Stimulated activated CD8-positive, alpha-beta memory T cell treated with anti-CD3 and anti-CD28 coated beads, Interleukin-2, amount 100 ng/mL, for 48 hours (primary cell): ENCODE results near the gene FPR1.
"Not testable (repeated sequence)": the region's sequence is repeated elsewhere in the genome, so short reads cannot be mapped to it uniquely, and the experiment has no call there.

Source experiments
- DNase-seq, 2 donors: peaks; one replicate each; pipeline ENCODE4 v3.0.0-alpha.2; 2020; ENCODE audit warnings: low read depth in 2 of 2

Gene FPR1

DNA sequence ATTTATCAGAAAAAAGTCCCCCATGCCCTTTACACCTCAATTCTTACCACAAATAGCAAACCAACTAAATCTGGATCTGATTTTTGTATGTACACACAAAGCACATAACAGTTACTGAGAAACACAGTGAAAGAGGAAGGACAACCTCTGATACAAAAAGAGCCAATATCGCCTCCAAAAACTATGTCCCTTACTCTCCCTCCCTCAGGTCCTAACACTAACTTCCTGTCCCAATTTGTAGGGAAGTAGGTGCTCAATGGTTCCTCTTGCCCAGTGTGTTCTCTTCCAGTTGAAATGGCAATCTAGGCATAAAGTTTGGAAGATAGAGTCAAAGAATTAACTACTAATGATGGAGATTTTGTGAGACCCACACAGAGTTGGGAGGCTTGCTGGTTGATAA, 27.5 kb upstream of the FPR1 start:
- DNase-seq, result no peak

DNA sequence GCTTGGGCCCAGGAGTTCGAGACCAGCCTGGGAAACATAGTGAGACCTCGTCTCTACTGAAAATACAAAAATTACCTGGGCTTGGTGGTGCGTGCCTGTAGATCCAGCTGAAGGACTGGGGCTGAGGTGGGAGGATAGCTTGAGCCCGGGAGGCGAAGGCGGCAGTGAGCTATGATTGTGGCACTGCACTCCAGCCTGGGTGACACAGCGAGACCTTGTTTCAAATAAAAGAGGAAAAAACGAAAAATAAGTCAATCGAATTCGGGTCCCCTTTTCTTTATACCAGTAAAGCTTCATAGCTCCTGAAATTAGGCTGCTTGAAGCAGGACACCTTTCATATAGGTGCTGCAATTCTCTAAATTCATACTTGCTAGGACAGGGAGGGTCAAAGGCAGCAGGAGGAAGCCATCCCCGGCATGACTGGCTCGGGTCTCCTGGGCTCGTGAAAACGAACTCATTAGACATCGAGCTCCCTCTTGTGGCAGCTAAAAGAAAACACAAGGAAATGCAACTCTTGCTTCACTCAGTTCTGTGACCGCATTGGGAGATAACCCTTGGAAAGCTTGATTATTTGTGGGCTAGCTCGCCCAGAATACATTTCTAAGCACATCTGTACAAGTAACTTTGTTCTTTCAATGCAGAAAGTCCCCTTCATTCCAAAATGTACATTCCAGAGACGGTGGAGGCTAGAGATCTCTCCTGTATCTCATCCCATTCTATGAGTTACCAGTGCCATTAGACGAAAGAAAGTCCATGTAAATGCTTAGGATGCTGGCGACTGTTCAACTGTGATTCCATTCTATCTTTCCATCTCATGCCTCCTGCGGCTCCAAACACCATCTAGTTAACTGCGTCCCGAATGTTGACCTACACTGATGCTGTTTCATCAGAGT, 26.1 kb upstream of the FPR1 start:
- DNase-seq, result peak in 1 of 2 donors; percentile 7

DNA sequence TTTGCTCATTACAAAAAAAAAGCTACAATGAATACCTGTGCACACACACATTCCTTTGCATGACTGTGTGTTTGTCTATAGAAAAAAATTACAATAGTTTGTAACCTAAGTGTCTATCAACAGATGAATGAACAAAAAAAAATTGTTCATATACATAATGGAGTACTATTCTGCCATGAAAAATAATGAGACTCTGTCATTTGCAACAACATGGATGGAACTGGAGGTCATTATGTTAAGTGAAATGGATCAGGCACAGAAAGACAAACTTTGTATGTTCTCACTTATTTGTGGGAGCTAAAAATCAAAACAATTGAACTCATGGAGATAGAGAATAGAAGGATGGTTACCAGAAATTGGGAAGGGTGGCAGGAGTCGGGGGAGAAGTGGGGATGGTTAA, 24.9 kb upstream of the FPR1 start:
- not testable (repeated sequence) for DNase-seq

DNA sequence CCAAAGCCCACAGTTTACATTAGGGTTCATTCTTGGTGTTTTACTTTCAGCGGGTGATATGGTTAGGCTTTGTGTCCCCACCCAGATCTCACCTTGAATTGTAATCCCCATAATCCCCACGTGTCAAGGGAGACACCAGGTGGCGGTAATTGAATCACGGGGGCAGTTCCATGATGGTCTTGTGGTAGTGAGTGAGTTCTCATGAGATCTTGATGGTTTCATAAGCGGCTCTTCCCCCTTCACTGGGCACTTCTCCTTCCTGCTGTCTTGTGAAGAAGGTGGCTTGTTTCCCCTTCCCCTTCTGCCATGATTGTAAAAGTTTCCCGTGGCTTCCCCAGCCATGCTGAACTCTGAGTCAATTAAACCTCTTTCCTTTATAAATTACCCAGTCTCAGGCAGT, 21.3 kb upstream of the FPR1 start:
- DNase-seq, result no peak

DNA sequence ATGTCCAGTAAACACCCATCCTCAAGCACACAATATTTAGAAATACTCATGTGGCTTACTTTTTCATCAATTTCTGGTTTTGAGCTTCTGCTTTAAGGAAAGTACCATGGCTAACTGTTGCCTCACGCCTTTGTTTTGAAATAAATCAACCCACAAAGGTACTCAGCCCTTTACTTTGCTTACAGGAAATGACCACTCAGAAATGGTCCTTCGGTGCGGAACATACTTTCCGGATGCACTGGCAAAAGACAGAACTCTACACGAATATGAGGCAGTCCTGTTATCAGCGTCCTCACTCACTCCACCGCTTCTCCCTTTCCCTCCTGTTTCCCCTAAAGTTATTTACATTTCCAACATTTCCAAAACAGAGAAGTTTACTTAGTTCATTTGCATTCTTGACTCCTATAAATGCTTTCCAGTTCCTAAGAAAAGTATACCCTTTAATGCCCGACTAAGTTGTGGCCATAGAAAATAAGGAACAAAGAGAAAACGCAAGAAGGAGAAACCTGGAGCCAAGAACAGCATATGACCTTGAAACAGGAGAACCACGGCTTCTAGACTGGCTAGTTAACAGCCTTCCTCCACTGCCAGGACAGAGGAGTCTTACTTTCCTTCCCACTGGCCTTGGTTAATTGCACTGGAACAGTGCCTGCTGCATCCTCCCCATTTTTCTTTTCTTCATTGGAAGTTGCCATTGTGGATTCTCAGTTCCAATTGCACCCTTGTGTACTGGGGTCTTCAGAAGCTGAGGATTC, 19.9 kb upstream of the FPR1 start:
- no peak for DNase-seq

DNA sequence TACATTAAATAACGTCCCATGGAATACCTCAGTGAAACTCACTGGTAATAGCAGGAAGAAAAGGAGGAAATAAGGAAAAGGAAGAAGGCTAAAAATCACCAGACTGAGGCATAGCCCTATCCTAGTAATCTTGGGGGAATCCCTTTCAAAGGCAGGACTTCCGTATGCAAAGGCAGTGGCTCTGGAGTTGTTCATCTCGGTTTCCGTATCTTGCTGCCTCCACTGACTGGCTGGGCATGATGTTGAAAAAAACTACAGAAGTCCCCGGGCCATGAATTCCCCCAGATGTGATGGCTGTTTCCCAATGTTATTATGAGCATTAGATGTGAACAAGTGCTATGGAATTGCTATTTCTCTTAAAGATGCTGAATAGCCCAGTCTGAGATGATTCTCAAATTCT, 14.8 kb upstream of the FPR1 start:
- DNase-seq, result no peak

DNA sequence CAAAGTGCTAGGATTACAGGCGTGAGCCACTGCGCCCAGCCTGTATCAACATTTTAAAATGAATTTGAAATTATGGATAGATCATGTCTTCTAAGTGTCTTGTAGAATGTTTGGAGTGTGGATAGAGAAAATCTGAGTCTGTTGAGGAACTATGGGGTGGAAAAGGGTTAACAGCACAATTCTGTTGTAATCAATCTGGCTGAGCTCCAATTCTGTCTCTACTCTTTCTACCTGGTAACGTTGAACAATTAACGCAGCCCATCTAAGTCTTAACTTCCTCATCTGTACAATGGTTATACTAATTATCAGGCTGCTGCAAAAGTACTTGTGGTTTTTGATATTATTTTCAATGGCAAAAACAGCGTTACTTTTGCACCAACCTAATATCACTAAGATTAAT, 13.4 kb upstream of the FPR1 start:
- DNase-seq, result no peak

DNA sequence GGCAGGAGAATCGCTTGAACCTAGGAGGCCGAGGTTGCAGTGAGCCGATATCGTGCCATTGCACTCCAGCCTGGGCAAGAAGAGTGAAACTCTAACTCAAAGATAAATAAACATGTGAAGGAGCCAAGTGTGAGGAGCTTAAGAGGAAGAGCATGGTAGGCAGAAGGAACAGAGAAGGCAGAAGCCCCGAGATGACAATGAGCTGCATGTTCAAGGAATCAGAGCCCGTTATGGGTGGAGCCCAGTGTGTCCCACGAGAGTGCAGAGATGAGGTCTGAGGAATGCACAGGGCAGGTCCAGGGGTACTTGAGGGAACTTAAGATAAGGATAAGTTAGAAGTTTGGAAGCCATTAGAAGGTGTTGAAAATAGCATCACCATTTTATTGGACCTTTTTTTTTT, 10.0 kb upstream of the FPR1 start:
- DNase-seq, result no peak

DNA sequence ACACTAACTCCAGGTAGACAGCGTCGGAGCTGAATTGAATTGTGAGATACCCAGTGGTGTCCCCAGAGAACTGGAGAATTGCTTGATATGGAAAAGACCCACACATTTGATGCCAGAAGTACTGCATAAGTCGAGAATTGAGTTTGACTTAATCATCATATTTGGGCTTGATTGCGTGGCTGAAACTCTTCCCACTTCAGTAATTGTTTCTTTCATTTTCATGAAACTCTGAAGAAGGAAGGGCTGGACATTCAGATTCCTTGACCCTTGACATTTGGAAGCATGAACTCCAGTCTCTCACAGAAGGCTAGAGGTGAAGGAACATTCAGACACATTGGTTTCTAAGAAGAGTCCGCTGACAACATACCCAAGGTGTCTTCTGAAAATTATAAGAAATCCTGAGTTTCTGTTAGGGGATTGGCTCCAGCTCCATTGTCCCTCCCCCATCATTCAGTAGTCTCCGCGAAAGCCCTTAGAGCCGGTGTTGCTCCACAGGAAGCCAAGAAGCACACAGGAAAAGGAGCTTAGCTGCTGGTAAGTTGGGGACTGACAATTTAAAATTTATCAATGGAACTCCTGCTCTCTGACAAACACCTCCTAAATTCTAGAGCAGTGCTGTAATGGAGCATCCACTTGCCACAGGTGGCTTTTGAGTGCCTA, 9.1 kb upstream of the FPR1 start, which contains the start of gene FPR2:
FPR2 (plus strand) TSS at position 484 of the 660 bp plus-strand sequence. CDS start 7,479 bp downstream, outside the sequence.
- DNase-seq, result no peak

DNA sequence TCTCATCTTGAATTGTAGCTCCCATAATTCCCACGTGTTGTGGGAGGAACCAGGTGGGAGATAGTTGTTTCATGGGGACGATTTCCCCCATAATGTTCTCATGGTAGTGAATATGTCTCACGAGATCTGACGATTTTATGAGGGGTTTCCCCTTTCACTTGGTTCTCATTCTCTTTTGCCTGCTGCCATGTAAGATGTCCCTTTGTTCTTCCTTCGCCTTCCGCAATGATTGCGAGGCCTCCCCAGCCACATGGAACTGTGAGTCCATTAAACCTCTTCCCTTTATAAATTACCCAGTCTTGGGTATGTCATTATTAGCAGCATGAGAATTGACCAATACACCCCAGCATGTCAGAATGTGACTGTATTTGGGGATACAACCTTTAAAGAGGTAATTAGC, 3.9 kb upstream of the FPR1 start:
- DNase-seq, result no peak

DNA sequence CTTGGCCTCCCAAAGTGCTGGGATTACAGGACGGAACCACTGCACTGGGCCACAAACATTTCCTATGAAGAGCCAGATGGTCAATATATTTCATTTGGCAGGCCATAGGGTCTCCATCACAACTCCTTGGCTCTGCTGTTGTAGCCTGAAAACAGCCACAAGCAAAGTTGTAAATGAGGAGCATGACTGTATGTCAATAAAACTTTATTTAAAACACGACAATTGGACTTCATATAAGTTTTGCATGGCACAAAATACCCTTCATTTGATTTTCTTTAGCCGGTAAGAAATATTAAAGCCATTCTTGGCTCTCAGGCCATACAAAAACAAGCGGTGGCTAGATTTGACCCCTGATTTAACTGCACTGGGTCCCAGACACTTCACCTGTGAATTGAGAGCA, 3.1 kb upstream of the FPR1 start:
- DNase-seq, result no peak

DNA sequence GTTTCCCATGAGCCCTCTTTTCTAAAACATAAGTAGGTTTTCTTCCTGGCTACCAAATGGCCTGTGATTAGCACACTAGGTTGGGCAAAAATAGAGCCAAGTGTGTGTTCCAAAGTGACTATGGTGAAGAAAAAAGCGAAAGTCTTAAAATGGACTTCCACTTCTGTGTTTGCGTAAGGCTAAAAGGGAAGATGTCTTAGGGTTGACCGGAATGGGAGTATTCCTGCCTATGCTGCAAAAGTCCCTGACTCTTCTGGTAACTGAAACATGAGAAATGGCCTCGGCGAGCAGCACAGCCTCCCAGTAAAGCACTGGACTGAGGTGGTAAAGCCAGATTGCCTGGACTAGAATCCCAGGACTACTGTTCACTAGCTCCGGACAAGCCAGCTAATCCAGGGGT, 2.4 kb upstream of the FPR1 start:
- DNase-seq, result no peak

DNA sequence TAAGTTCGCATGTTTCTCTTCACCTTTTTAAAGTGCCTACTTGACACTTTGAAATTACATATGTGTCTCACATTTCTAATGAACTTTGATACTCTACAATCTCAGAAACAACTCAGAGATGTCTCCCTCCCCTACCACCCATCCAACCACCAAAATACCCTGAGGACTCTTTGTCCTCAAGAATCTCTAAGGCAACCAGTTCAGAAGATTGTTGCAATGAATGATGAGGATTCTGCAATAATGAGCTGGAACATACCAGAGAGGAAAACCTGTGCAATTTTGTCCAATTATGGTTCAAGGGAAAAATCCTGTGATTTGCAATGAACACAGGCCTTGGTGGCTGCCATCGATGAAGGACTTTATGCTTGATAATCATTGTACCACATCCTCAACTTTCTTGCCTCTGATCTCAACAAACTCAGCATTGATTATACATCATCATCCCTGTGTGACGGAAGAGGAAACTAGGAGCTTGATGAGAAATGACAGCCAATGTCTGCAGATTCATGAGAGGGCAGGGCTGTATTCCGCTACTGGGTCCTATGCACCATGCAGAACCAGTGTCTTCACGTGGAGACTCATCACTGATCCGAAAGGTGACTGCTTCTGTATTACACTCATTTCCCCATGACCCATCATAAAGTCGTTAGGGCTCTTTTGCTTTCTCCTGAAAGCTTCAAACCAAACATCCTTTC, 1.1 kb downstream of the FPR1 start:
- DNase-seq, result no peak

DNA sequence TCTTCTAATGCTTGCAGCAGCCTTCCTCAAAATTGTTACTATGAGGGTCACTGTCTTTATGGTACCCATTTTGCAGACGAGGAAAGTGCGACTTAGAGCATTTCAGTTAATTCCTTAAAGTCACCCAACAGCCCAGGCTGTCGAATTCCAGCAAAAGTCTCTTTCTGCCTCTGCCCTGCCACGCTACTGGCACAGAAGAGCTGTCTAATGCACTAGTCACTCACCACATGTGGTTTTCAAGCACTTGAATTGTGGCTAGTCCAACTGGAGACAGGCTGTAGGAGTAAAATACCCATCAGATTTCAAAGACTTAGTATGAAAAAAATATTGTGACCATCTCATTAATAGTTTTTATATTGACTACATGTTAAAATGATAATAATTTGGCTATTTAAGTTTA, 1.7 kb downstream of the FPR1 start:
- no peak for DNase-seq

DNA sequence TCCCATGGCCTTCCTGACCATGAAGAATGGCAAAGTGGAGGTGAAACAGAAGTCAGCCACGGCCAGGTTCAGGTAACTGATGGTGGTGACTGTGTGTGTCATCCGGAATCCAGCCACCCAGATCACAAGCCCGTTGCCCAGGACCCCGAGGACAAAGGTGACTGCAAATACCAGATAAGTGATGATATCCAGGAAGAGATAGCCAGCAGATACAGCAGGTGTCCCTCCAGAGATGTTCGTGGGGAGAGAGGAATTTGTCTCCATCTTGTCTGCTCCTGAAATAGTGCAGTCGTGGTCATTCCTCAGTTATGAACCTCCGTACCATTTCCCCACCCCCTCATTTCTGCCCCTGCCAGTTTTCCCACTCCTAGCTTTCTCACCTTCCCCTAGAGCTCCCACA, 4.9 kb downstream of the FPR1 start:
- DNase-seq, result no peak

DNA sequence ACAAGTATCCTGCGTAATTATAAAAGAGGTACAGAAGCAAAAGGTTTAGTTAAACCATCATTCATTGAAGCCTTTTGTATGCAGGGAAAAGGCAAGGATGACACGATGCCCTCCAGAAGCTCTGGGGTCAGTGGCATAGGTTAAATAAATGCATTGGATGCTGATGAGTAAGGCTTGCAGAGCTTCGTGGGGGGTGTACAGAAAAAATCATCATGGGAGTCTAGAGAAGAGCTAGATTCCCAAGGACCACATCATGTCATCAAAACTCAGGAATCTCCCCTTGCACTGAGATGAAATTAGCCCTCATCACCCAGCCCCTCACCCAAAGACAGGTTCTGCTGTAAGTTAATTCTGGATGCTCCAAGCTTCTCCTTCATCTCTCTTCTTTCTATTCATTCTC, 8.3 kb downstream of the FPR1 start:
- no peak for DNase-seq

DNA sequence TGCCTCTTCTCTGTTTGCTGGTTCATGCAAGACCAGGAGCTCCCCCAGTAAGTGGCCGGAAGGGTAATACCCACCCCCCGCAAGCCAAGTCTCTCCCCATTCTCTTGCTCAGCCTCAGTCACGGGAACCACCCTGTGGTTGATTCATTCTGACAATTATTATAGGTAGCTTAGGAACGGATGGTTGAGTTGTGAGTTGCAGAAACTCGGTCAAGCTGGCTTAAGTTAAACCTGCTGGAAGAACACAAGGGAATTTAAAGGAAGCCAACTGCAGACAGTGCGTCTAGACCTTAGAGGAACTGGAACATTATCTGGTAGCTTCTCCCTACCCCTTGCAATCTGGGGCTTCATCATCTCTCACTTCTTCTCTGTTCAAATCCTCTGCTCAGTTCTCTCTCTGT, 8.9 kb downstream of the FPR1 start:
- DNase-seq, result no peak

DNA sequence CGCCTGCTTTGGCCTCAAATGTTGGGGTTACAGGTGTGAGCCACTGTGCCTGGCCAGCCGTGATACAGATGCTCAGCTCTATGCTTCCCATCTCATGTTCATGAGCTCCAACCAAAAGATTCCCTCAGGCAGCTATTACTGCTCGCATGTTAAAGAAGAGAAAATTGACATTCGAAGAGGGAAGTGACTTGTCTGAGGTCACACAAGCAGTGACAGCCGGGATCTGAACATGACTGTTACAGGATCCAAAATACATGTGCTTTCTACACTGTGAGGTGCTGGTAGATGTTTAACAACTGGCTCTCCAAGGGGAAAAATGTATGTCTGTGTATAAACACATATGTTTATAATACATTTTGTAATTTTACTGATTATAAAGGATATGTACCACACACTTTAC, 11.3 kb downstream of the FPR1 start:
- DNase-seq, result no peak

DNA sequence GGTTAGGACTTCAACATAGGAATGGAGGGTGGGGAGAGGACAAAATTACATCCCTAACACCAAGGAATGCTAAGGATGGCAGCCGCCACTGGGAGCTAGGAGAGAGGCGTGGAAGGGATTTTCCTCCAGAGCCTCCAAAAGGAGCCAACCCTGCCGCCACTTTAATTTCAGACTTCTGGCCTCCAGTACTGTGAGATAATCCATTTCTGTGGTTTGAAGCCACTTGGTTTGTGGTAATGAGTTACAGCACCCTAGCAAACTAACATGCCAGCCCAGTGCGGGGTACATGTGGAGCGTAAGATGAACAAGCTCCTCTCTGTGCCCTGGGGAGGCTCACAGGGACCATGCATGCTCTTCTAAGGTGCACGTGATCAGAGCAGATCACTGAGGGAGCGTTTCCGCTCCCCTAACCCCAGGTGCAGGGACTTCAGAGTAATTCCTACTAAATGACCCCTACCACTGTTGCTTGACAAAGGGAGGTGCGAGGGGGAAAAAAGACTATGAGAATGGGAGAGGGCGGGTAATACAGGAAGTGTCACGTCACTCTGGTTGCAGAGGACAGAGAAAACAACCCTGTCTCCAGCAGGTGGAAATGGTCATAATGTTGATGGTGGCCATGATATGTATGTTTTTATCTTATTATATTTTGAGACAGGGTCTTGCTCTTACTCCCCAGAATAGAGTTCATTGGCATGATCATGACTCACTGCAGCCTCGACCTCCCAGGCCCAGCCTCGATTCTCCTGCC, 12.0 kb downstream of the FPR1 start:
- no peak for DNase-seq

DNA sequence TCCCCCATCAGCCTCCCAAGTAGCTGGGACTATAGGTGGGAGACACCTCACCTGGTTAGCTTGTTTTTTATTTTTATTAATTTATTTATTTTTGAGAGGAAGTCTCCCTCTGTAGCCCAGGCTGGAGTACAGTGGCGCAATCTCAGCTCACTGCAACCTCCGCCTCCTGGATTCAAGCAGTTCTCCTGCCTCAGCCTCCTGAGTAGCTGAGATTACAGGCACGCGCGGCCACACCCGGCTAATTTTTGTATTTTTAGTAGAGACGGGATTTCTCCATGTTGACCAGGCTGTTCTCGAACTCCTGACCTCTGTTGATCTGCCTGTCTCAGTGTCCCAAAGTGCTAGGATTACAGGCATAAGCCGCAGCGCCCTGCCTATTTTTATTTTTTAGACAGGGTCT, 13.2 kb downstream of the FPR1 start:
- not testable (repeated sequence) for DNase-seq

DNA sequence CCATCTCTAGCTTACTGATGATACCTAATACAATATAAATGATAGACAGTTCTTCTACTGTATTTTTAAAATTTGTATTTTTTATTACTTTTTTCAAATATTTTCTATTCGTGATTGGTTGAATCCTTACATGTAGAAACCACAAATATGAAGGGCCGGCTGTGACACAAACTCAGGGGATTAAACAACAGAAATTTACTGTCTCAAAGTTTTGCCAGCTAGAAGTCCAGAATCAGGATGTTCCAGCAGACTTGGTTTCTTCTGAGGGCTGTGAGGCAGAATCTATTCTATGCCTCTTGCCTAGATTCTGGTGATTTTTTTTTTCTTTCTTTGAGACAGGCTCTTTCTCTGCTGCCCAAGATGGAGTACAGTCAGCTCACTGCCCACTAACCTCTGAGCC, 13.8 kb downstream of the FPR1 start:
- DNase-seq, result no peak
